Suppressor macrophage treated with lipopolysaccharide for 1 hour (primary cell): Measurements from ENCODE around the gene NUMA1.
A peak's percentile ranks its signal among the peaks of the same experiment; 100 is the strongest.

ENCODE experiments used
- DNase-seq, 3 donors: peaks; one replicate each; pipeline ENCODE4 v3.0.0-alpha.2; 2020 to 2022

Gene NUMA1

DNA sequence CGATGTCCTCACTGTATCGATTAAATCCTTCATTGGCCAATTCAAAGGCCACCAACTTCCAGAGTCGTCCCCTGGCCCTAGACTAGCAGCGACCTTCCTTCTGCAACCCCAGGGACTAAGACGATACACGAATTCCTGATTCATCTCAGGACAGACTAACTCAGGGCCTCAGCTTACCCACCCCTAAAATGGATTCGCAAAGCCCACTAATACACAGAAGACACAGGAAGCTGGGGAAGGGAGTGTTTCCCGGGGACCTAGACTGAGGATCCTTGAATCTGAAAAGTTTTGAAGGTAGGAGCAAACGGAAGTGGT is 22.2 kb upstream of the NUMA1 start:
- DNase-seq, result no peak

- DNase-seq, result no peak
Measured at GRCh38 chr11:72102162-72102561, 21.8 kb upstream of the NUMA1 start.

- DNase-seq, result peak; percentile 35 to 59 (median 43)
Measured at GRCh38 chr11:72100462-72100861, 20.1 kb upstream of the NUMA1 start.

- no peak for DNase-seq
Measured at GRCh38 chr11:72100009-72100408, 19.7 kb upstream of the NUMA1 start.

DNA sequence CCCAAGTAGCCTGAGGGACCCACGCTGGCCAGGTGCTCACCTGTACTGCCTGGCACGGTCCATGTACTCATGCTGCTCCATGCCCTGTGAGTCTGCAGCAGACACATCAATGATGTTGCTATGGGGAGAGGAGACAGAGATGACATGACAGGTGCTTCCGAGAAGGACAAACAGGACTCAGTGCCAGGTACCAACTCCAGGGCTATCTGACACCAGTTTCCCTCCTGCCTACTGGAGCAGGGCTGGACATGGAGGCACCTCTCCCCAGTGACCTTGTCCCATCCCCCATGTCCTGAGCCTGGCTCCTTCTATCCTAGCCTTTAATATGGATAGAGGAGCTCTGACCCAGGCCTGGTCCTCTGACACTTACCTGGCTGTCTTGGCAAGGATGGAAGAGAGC is 18.4 kb upstream of the NUMA1 start:
- DNase-seq, result no peak

DNA sequence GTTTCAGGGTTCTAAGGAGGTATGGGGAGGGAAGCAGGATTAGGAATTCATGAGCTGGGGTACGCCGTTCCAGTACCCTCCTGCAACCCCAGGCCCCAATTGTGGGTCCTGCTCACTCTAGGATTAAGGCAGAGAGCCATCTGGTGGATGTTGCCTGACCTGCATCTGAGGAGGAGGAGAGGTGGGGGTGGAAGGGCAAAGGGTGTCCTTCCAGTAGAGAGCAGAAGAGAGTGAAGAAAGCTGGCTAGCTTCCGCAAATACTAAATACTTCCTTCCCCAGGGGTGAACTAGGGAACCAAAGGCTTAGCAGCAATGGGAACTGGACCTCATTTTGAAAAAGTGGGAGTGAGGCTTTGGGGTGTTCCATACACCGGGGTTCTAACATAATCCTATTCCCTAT is 10.9 kb upstream of the NUMA1 start:
- peak; percentile 89 to 90 (median 89) for DNase-seq

DNA sequence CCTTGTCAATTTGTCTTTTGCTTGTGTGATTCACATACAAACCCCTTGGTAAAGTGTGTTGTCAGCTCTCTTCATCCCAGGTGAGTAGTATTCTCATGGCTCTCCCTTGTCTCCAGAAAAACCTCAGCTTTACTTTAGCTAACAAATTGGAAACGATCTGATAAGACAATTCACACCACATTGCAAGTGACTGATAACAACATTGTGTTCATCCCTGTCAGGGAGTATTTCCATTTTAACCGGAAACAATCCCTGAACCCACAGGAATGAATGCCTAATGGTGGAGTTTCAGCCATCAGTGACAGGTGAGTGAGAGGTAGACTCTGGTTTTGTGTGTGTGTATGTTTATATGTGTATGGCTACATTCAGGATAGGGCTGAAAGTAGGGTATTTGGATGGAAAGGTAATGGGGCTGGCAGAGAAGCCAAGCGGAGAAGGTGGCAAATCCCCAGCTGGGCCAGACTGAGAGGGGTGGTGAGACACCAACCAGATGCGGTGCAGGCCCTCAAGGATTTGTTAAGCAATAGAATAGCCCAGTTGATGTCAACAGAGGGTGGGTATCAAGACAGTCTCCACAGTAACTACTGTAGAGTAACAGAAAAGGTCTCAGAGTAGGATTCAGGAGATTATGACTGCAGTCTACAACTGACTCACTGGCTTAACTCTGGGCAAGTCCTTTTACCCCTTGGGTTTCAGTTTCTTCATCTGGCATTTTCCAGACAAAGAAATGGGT is 7.9 kb upstream of the NUMA1 start:
- DNase-seq, result peak in 1 of 3 donors; percentile 36

- peak in 1 of 3 donors; percentile 20 for DNase-seq
Measured at GRCh38 chr11:72085621-72086351, 5.4 kb upstream of the NUMA1 start.

- DNase-seq, result no peak
Measured at GRCh38 chr11:72084965-72085364, 4.6 kb upstream of the NUMA1 start.

DNA sequence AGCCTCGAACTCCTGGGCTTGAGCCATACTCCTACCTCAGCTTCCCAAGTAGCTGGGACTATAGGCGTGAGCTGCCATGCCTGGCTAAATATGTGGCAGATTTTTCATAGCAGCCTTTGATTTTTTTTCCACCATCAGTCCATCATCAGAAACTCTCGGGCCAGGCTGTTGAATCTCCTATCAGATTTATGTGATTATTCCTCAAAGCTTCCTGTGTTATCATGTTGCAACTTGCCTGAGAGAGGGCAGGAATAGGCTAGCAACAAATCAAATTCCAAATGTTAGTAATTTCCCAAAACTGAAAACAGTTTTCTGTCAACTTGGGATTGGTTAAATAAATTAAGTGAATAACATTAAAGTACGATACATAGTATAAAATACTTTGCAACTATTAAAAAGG is 3.7 kb upstream of the NUMA1 start:
- DNase-seq, result no peak

GRCh38 chr11:72083414-72083813 is 3.1 kb upstream of the NUMA1 start:
- DNase-seq, result no peak

DNA sequence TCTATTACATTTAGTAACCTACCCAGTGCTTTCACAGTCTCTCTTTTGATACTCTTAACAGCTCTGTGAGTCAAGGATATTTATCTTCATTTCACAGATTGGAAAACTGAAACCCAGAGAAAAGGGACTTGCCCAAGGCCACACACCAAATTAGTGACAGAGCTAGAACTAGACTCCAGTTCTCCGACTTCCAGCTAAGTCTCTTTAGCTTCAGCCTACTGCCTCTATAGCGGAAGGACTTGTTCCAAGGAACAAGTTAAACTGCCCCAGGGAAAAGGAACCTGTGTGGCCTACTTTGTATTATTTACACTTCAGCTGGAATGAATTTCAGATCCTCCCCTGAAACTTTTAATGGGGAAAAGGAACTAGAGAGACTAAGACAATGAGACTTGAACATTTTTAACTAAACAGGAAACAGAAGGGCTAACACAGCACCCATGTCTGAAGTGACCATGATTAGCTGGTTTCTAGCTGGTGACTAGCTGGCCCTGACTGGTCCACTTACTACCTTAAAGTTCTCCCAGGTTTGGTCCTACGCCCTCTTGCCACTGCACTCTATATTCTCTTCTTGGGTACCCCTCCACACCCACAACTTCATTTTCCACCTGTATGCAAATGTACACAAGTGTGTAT is 1.6 kb upstream of the NUMA1 start:
- DNase-seq, result peak; percentile 50 to 78 (median 64)

- DNase-seq, result no peak
Measured at GRCh38 chr11:72081184-72081644, 872 bp upstream of the NUMA1 start.

- DNase-seq, result peak in 1 of 3 donors; percentile 29
Measured at GRCh38 chr11:72079819-72080325, 470 bp downstream of the NUMA1 start.

DNA sequence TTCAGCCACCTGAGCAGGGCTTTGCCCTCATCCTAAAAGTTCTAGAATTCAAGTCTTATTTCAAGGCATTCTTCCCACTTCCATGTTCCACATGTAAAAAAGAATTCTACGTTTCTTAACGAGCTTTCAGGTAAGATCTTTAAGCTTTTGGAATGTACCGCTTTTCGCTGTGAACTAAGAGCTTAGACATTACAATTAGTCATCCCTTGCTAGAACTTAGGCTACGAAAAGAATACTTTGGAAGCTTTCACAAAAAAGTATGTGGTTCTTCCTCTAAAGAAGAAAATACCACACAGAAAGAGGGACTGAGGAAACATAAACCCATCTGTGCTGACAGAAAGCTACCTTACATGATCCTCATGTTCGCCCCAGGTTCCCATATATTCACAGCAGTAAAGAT is 1.9 kb downstream of the NUMA1 start:
- no peak for DNase-seq

DNA sequence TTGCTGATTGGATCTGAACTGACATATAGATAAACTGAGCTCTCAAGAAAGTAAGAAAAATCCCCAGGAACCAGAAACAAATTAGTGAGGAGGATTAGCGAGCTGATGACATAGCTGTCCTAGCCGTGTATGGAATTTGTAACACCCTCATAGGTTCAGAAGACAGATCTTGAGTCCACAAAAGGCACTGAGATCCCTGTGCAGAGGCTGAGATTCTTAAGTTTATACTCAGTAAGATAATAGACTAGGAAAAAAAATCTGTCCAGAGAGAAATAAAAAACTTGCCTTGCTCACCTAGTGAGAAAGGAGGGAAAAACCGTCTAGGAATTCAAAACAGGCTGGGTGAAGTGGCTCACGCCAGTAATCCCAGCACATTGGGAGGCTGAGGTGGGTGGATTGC is 4.6 kb downstream of the NUMA1 start:
- no peak for DNase-seq

- DNase-seq, result peak; percentile 74 to 80 (median 79)
Measured at GRCh38 chr11:72075109-72075508, 5.2 kb downstream of the NUMA1 start.

GRCh38 chr11:72072348-72072747 is 8.0 kb downstream of the NUMA1 start:
- DNase-seq, result peak; percentile 44 to 55 (median 51)

DNA sequence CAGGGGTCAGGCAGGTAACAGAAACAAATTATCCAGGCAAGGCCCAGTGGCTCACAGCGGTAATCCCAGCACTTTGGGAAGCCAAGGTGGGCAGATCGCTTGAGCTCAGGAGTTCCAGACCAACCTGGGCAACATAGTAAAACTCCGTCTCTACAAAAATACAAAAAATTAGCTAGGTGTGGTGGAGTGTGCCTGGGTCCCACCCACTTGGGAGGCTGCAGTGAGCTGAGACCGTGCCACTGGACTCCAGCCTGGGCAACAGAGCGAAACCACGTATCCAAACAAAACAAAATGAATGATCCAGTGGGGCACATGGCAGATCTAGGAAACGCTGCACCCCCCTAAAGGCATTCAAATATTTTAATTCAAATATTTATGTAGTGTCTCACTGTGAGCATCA is 9.9 kb downstream of the NUMA1 start:
- DNase-seq, result no peak

DNA sequence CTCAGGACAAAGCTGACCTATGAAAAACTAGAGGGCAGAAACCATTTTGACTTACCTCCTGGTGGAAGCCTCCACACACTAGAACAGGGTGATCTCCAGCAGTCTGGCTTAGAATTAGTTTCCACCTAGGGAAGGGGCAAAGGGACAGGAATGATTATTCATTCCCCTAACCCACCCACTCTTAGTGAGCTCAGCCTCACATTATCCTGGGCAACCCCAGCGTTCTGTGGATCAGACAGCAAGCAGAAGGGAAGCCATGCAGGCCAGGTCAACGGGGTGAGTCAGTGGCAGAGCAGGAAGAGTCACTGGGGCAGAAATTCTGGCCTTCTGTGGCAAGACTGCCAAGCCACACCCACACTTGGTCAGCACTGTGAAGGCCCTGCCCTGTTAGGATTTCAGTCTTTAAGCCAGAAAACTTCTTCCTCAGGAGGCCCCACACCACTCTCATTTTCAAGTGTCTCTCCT is 10.5 kb downstream of the NUMA1 start:
- DNase-seq, result peak; percentile 95 to 98 (median 98)

GRCh38 chr11:72069200-72069599 is 11.1 kb downstream of the NUMA1 start:
- DNase-seq, result peak; percentile 67 to 77 (median 70)

DNA sequence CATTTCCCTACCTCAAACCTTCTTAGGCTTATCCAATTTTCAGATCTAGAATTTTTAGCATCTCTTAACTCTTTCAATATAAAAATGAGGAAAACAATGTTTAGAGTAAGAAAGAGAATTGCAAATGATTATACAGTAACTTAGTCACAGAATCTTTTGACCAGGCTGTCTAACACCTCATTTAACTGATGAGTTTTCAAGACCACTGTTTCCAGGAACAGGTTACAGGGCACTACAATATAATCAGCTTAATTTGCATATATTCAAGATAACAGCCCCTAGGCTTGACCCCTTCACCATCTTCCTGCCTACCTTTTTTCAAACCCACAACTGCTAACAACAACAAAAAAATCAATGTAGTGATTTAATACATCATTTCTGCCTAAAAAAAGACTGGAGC is 12.7 kb downstream of the NUMA1 start:
- no peak for DNase-seq

GRCh38 chr11:72067266-72067665 is 13.1 kb downstream of the NUMA1 start:
- DNase-seq, result no peak

DNA sequence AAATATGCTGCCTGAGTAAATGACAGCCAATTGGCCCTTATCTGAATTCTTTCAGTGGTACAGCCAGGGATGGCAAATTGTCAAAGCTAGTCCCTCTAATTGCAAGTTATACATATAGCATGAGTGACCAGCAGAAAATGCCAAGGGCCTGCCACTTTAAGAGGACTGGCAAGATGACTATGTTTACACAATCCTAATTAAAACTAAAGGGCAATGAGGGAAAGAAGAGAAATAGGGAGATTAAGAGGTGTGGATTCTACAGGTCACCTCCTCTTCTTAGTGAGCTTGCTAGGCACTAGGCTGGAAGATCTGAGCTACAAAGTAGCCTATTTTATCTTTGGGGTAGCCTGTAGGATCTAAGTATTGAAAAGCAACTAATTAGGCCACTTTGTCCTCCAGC is 13.5 kb downstream of the NUMA1 start:
- DNase-seq, result no peak
